Fibroblast of lung (primary cell): Measurements from ENCODE around the gene TBC1D22A. TPM values are rescaled to one million over a fixed set of nuclear protein-coding genes. Genes with fewer than 3 reads are reported as not detected.

Experiments used
- DNase-seq, 2 donors: peaks; one replicate each; pipeline versions ENCODE4 v3.0.0 to v3.0.0-alpha.2; 2010; ENCODE audit warnings: low read depth in 2 of 2
- H2AFZ ChIP-seq: 2 replicates; pipeline ENCODE4 v1.5.1; 2012; ENCODE audit warnings: low read length, control low read depth, inconsistent platforms
- H3K27ac ChIP-seq: 2 replicates; pipeline ENCODE4 v1.5.1; 2011; ENCODE audit warnings: low read length, control low read depth; ENCODE audit not compliant: insufficient read depth
- H3K27me3 ChIP-seq: 2 replicates; pipeline ENCODE4 v1.5.1; 2011; ENCODE audit warnings: mild to moderate bottlenecking, low read length; ENCODE audit not compliant: control insufficient read depth, insufficient read depth
- H3K36me3 ChIP-seq: 2 replicates; pipeline ENCODE4 v1.5.1; 2011; ENCODE audit warnings: low read length; ENCODE audit not compliant: control insufficient read depth, insufficient read depth
- H3K4me1 ChIP-seq: 2 replicates; pipeline ENCODE4 v1.5.1; 2011; ENCODE audit warnings: low read length; ENCODE audit not compliant: control insufficient read depth, insufficient read depth; ENCODE audit errors: extremely low read depth
- H3K4me2 ChIP-seq: 2 replicates; pipeline ENCODE4 v1.5.1; 2011; ENCODE audit warnings: low read length, control low read depth; ENCODE audit not compliant: insufficient read depth; ENCODE audit errors: extremely low read depth
- H3K4me3 ChIP-seq, 4 experiments: fragments of 200-600 bp in 1 of 4; sonication (generic) in 1 of 4; replicated peaks in 1 of 4; 2 replicates each; pipeline ENCODE4 v1.5.1; 2011 to 2016; ENCODE audit warnings: low read length in 4 of 4, low read depth in 3 of 4, mild to moderate bottlenecking in 3 of 4, control low read depth in 2 of 4, inconsistent platforms in 1 of 4, mixed read lengths in 1 of 4; ENCODE audit not compliant: insufficient read depth in 1 of 4; ENCODE audit errors: control extremely low read depth in 1 of 4
- H3K79me2 ChIP-seq: 2 replicates; pipeline ENCODE4 v1.5.1; 2012; ENCODE audit warnings: mild to moderate bottlenecking, low read length, inconsistent platforms; ENCODE audit not compliant: control insufficient read depth, insufficient read depth
- H3K9ac ChIP-seq: 2 replicates; pipeline ENCODE4 v1.5.1; 2011; ENCODE audit warnings: mild to moderate bottlenecking, low read length, control low read depth; ENCODE audit not compliant: insufficient read depth
- H3K9me3 ChIP-seq: 2 replicates; pipeline ENCODE4 v1.5.1; 2012; ENCODE audit warnings: low read depth, low read length; ENCODE audit not compliant: control insufficient read depth, insufficient read depth
- H4K20me1 ChIP-seq: 2 replicates; pipeline ENCODE4 v1.5.1; 2011; ENCODE audit warnings: low read length; ENCODE audit not compliant: control insufficient read depth, insufficient read depth; ENCODE audit errors: extremely low read depth
- EZH2 ChIP-seq: IDR thresholded peaks from 2 replicates; pipeline ENCODE4 v1.5.1; 2012; ENCODE audit warnings: low read length, control low read depth, mild to moderate bottlenecking; ENCODE audit errors: missing control alignments
- polyA plus RNA-seq, 2 donors: library from polyadenylated mRNA; depleted of rRNA in 1 of 2; stranded (reverse) in 1 of 2; unstranded in 1 of 2; fragments of >200 nt; gene quantifications; 2 replicates each; pipeline ENCODE4 v1.2.1, GENCODE V29; 2011 to 2012; ENCODE audit warnings: missing spikeins in 1 of 2
- total RNA-seq: library from RNA; depleted of rRNA; stranded (reverse); fragments of >200 nt; gene quantifications from 2 replicates; pipeline ENCODE4 v1.2.1, GENCODE V29; 2014
- TF ChIP-seq, protein P1 (sequence below), 2 donors: IDR thresholded peaks in 1 of 2; conservative IDR thresholded peaks in 1 of 2; 1 replicate in 1 of 2; 2 replicates in 1 of 2; pipeline ENCODE4 v1.5.1; 2011 to 2012; ENCODE audit warnings: low read length in 2 of 2, control low read depth in 1 of 2, inconsistent platforms in 1 of 2, low read depth in 1 of 2, mild to moderate bottlenecking in 1 of 2

TBC1D22A gene
- total and polyA plus RNA-seq, 2 donors (not counting 1 experiment from before 2014, with no cell fraction given), result 11.6 to 17.6 TPM

DNA sequence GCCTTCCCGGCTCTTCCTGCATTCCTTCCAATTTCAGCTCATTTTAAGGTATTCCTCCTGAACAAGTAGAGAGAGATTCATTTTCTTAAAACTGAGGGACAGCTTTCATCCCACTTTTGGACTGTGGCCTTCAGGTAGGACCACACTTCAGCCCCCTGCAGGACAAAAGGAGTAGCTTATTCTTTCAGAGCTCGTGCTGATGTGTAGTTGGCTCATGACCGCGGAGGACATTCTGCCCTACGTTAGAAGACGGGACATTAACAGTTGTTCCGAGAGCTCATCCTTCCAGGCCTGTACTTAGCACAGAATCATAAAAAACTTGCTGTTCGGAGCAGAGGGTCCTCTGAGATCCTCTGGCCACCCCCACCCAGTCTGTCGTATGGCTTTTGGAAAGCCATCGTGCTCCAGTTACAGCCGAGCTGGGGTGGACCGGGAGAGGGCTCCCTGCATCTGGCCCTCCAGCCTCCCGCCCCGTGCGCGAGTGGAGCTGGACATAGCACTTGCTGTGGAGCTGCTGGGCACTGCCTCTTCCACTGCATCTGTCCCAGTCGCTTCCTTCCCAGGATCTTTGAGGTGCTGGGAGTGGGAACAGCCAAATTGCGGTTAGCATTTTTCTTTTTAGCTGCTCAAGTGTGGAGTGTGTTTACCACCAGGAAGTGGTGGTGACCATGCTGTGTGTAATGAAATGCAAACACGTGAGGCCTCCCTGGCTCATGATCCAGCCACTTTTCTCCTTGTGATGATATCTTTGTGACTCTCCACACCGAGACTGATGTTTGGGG lies 250.3 kb downstream of the TBC1D22A start:
- H3K4me3 ChIP-seq, result no peak overlapping the region
- no peak overlapping the region for H3K9ac ChIP-seq
- no peak overlapping the region for H2AFZ ChIP-seq
- no peaks in the 10 kb centered on the region for H3K27me3 ChIP-seq
- H3K27ac ChIP-seq, result no peak overlapping the region
- H3K9me3 ChIP-seq, result no peaks in the 10 kb centered on the region
- peaks cover 5% of the 10 kb centered on the region for H3K36me3 ChIP-seq
- no peaks in the 10 kb centered on the region for H4K20me1 ChIP-seq
- no peak overlapping the region for H3K4me2 ChIP-seq
- TF ChIP-seq EZH2, result no peak
- TF ChIP-seq, protein P1, sequence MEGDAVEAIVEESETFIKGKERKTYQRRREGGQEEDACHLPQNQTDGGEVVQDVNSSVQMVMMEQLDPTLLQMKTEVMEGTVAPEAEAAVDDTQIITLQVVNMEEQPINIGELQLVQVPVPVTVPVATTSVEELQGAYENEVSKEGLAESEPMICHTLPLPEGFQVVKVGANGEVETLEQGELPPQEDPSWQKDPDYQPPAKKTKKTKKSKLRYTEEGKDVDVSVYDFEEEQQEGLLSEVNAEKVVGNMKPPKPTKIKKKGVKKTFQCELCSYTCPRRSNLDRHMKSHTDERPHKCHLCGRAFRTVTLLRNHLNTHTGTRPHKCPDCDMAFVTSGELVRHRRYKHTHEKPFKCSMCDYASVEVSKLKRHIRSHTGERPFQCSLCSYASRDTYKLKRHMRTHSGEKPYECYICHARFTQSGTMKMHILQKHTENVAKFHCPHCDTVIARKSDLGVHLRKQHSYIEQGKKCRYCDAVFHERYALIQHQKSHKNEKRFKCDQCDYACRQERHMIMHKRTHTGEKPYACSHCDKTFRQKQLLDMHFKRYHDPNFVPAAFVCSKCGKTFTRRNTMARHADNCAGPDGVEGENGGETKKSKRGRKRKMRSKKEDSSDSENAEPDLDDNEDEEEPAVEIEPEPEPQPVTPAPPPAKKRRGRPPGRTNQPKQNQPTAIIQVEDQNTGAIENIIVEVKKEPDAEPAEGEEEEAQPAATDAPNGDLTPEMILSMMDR (conservative IDR thresholded peaks at IDR 0.05 in 1 of 2, IDR thresholded peaks at IDR 0.05 in 1 of 2; ENCODE audit: low read depth in 1 of 2, low read length in 2 of 2), result peak in 1 of 2 donors; percentile 9
- H3K4me1 ChIP-seq, result no peaks in the 10 kb centered on the region
- peak; percentile 40 to 70 for DNase-seq
- H3K79me2 ChIP-seq, result no peaks in the 10 kb centered on the region

DNA sequence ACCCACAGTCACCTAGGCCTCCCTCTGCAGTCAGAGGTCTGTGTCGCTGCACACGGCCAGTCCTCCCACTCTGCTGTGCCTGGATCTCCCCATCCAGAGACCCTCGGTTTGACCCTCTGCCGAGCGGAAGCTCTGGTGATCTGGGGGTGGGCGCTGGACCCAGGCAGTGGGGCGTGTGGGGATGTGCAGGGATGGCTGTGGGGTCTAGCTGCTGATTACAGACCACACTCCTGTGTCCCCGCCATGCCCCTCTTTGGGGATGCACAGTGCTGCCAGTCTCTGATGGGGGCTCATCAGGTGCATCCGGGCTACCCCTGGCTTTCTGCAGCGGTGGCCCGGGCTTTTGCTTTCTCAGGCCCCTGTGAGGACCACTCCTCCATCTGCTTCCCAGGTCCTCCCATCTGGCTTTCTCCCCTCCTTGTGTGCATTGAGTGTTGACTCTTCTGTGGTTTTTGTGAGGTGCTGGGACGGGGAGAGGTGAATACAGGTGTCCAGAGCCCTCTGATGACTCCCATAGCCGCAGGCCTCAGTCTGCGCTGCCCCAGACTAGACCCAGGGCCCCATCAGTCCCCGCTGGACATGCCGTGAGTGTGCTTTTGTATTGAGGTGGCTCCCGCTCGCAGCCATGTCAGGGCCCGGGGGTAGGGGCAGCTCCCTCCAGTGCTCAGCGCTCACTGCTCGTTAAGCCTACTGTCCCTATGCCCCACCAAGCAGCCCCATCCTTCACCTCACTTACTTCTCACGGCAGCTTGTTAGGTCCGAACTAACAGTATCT lies 251.6 kb downstream of the TBC1D22A start:
- TF ChIP-seq, protein P1 (conservative IDR thresholded peaks at IDR 0.05 in 1 of 2, IDR thresholded peaks at IDR 0.05 in 1 of 2; ENCODE audit: low read depth in 1 of 2, low read length in 2 of 2), result no peak
- no peak for TF ChIP-seq EZH2
- Histone ChIP-seq H3K4me1 (no peaks in the 10 kb centered on the region), H3K79me2 (no peaks in the 10 kb centered on the region), H3K36me3 (peaks cover 5% of the 10 kb centered on the region), H2AFZ (no peak overlapping the region), H3K4me2 (no peak overlapping the region), H3K27ac (no peak overlapping the region), H4K20me1 (no peaks in the 10 kb centered on the region), H3K4me3 (no peak overlapping the region), H3K9ac (no peak overlapping the region), H3K27me3 (no peaks in the 10 kb centered on the region), H3K9me3 (no peaks in the 10 kb centered on the region)
- no peak for DNase-seq

DNA sequence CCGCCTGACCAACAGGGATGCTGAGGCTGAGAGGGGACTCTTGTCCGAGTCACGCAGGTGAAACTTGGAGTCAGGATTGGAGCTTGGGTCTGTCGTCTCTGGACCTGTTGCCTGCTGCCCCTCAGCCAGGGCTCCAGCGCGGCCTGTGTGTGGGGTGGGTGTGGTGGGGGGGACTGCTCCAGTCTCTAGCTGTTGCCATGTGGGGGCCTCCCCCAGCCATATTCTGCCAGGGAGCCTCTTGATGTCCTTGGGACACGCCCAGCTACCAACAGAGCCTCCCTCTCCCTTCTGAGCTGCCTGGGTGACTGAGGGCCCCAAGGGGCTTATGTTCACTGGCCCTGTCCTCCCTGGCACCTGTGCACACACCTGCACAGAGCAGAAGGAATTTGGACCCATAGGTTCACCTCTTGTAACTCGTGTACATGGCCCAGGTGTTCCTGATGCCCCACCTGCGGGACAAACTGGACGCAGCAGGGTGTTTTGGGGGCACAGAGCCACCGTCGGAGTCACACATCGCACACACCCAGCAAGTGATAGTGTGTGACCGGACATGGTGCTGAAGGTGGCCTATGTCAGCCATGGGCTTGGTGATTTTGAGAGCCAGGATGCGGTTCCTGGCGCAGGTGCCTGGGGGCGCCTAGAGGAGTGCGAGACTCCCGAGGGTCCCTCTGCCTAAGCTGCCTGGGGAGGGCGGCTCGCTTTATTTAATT lies 252.3 kb downstream of the TBC1D22A start:
- no peaks in the 10 kb centered on the region for H3K36me3 ChIP-seq
- H3K4me3 ChIP-seq, result no peak overlapping the region
- H3K27me3 ChIP-seq, result no peaks in the 10 kb centered on the region
- H3K9me3 ChIP-seq, result no peaks in the 10 kb centered on the region
- no peaks in the 10 kb centered on the region for H3K4me1 ChIP-seq
- no peaks in the 10 kb centered on the region for H4K20me1 ChIP-seq
- TF ChIP-seq, protein P1 (conservative IDR thresholded peaks at IDR 0.05 in 1 of 2, IDR thresholded peaks at IDR 0.05 in 1 of 2; ENCODE audit: low read depth in 1 of 2, low read length in 2 of 2), result no peak
- TF ChIP-seq EZH2, result no peak
- H3K9ac ChIP-seq, result no peak overlapping the region
- H3K27ac ChIP-seq, result no peak overlapping the region
- no peak overlapping the region for H2AFZ ChIP-seq
- no peaks in the 10 kb centered on the region for H3K79me2 ChIP-seq
- no peak overlapping the region for H3K4me2 ChIP-seq
- DNase-seq, result no peak
